Muscle of leg (tissue), 16 donors: ENCODE data around the gene TRIP12. TPM values are rescaled to one million over a fixed set of nuclear protein-coding genes. Genes with fewer than 3 reads are reported as not detected.
"Not testable (repeated sequence)": the region's sequence is repeated elsewhere in the genome, so short reads cannot be mapped to it uniquely, and the experiment has no call there.

Source experiments
- DNase-seq: peaks from one replicate; pipeline ENCODE4 v3.0.0; 2013
- H3K27ac ChIP-seq: one replicate; pipeline ENCODE4 v1.5.1; 2013; ENCODE audit warnings: mild to moderate bottlenecking, low read length, control low read depth
- H3K27me3 ChIP-seq: one replicate; pipeline ENCODE4 v1.6.1; 2013; ENCODE audit warnings: low read length; ENCODE audit not compliant: control insufficient read depth, insufficient read depth
- H3K36me3 ChIP-seq: one replicate; pipeline ENCODE4 v1.6.1; 2013; ENCODE audit warnings: low read length; ENCODE audit not compliant: control insufficient read depth, insufficient read depth
- H3K4me1 ChIP-seq: one replicate; pipeline ENCODE4 v1.6.1; 2013; ENCODE audit warnings: low read length; ENCODE audit not compliant: control insufficient read depth, insufficient read depth
- H3K4me3 ChIP-seq: one replicate; pipeline ENCODE4 v1.5.1; 2013; ENCODE audit warnings: low read length, control low read depth
- H3K9me3 ChIP-seq: replicated peaks from 2 replicates; pipeline ENCODE4 v1.6.1; 2013; ENCODE audit warnings: low read depth, low read length; ENCODE audit not compliant: control insufficient read depth
- WGBS: methylation state at CpG from one replicate; pipeline ENCODE4 v1.1.5; 2013; ENCODE audit warnings: missing lambda C conversion rate; ENCODE audit not compliant: insufficient coverage; 5-methylcytosine and 5-hydroxymethylcytosine counted together
- long read RNA-seq, 11 donors: transcript quantifications; one replicate each; lab custom pipeline, GENCODE V29; 2026
- polyA plus RNA-seq, 8 donors: library from polyadenylated mRNA; unstranded; fragments of 120-200 nt; gene quantifications; one replicate each; pipeline versions ENCODE4 v1.2.1 to v1.2.3, GENCODE V29; 2013; ENCODE audit warnings: inconsistent platforms in 1 of 8, low replicate concordance in 1 of 8; ENCODE audit not compliant: insufficient read length in 8 of 8, insufficient read depth in 1 of 8
- total RNA-seq: library from RNA; stranded (reverse); fragments of 120-200 nt; gene quantifications from one replicate; pipeline ENCODE4 v1.2.4, GENCODE V29; 2013

Gene TRIP12
- 145 TPM for total RNA-seq
- polyA plus RNA-seq = 100 to 1,000 TPM in 7 of 8 donors, 10 to 100 TPM in 1; 95.2 to 172 (median 149) TPM
- long read RNA-seq, donor 1, partial matches to known transcripts = 0 of 1 reads
- long read RNA-seq, donor 1, other reads (novel, unspliced or antisense) = 0 of 1 reads
- long read RNA-seq, donor 2, partial matches to known transcripts = 0 of 1 reads
- long read RNA-seq, donor 2, other reads (novel, unspliced or antisense) = 0 of 1 reads
- long read RNA-seq, donor 3, partial matches to known transcripts = 22 of 23 reads
- long read RNA-seq, donor 3, other reads (novel, unspliced or antisense) = 0 of 23 reads
- long read RNA-seq, donor 4, partial matches to known transcripts = 0 of 1 reads
- long read RNA-seq, donor 4, other reads (novel, unspliced or antisense) = 0 of 1 reads
- long read RNA-seq, donor 5, partial matches to known transcripts = 24 of 29 reads
- long read RNA-seq, donor 5, other reads (novel, unspliced or antisense) = 0 of 29 reads
- long read RNA-seq, donor 6, partial matches to known transcripts = 0 of 3 reads
- long read RNA-seq, donor 6, other reads (novel, unspliced or antisense) = 0 of 3 reads
- long read RNA-seq, donor 7 = 0 reads
- long read RNA-seq, donor 8, partial matches to known transcripts = 5 of 6 reads
- long read RNA-seq, donor 8, other reads (novel, unspliced or antisense) = 0 of 6 reads
- long read RNA-seq, donor 9, partial matches to known transcripts = 18 of 19 reads
- long read RNA-seq, donor 9, other reads (novel, unspliced or antisense) = 0 of 19 reads
- long read RNA-seq, donor 10 = 0 reads
- long read RNA-seq, donor 11, partial matches to known transcripts = 0 of 1 reads
- long read RNA-seq, donor 11, other reads (novel, unspliced or antisense) = 0 of 1 reads

DNA sequence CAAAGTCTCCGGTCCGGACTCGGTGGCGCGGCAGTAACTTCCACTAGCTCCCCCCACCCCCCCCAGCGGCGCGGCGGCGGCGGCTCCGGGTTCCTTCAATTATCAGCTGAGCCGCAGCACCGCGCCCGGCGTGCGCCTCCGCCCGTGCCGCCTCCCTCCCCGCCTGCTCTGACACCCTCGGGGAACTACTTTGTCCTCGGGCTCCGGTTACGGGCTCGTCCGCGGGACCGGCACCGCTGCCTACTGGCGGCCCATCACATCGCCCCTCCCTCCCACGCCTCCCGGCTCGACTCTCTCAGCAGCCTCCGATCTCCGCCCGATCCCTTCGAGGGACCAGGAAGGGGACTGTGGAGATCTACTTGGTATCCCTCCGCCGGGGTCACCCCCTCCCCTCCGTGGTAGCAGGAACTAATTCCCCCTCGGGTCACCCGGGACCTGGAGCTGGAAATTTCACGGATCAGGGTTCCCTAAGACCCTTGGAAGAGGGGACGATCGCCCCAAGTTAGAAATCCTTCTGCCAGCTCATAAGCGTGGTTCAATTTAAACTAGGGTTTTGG is at the start of gene TRIP12:
Gene TRIP12 (minus strand): TSS at position 118 of the 557 bp plus-strand sequence. CDS start 41,930 bp downstream, outside the sequence.
- Histone ChIP-seq H3K4me3 (peak within 1 kb of the TSS; percentile 96), H3K9me3 (no peaks in the 10 kb centered on the region), H3K4me1 (peaks cover 8% of the 10 kb centered on the region), H3K36me3 (peaks cover 7% of the 10 kb centered on the region), H3K27ac (peak within 1 kb of the TSS; percentile 95), H3K27me3 (no peaks in the 10 kb centered on the region)
- under 1% methylated on average over 48 of the region's 49 CpGs for WGBS
- peak; percentile 99 for DNase-seq

GRCh38 chr2:229971298-229971790 is 49.5 kb upstream of the TRIP12 start:
- no peak for DNase-seq
- Histone ChIP-seq H3K9me3 (no peaks in the 10 kb centered on the region), H3K27me3 (no peaks in the 10 kb centered on the region), H3K4me3 (no peak overlapping the region), H3K27ac (no peak overlapping the region), H3K36me3 (no peaks in the 10 kb centered on the region), H3K4me1 (peaks cover 3% of the 10 kb centered on the region)
- 80% methylated on average over 1 of the region's 3 CpGs for WGBS

GRCh38 chr2:229970406-229970805 is 48.6 kb upstream of the TRIP12 start:
- peaks cover 3% of the 10 kb centered on the region for H3K4me1 ChIP-seq
- H3K36me3 ChIP-seq = no peaks in the 10 kb centered on the region
- no CpG with 5 or more reads among the region's 3 CpGs for WGBS
- no peak overlapping the region for H3K27ac ChIP-seq
- no peaks in the 10 kb centered on the region for H3K9me3 ChIP-seq
- DNase-seq = no peak
- H3K4me3 ChIP-seq = no peak overlapping the region
- no peaks in the 10 kb centered on the region for H3K27me3 ChIP-seq

GRCh38 chr2:229969921-229970320 is 48.1 kb upstream of the TRIP12 start:
- no peak for DNase-seq
- H3K36me3 ChIP-seq = no peaks in the 10 kb centered on the region
- H3K9me3 ChIP-seq = no peaks in the 10 kb centered on the region
- H3K27me3 ChIP-seq = no peaks in the 10 kb centered on the region
- H3K4me3 ChIP-seq = no peak overlapping the region
- H3K4me1 ChIP-seq = peaks cover 3% of the 10 kb centered on the region
- no peak overlapping the region for H3K27ac ChIP-seq
- WGBS = no CpG with 5 or more reads among the region's 3 CpGs

DNA sequence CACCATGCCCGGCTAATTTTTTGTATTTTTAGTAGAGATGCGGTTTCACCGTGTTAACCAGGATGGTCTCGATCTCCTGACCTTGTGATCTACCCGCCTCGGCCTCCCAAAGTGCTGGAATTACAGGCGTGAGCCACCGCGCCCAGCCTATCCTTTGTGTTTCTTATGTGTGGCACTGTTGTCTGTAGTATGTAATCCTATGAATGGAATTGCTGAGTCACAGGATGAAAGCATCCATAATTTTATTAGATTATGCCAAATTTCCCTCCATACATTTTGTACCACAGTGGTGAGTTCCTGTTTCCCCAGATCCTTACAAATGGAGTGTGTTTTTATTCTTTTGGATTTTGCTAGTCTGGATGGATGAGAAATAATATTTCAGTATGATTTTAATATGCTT is 41.8 kb upstream of the TRIP12 start:
- H3K4me1 ChIP-seq, H3K36me3 ChIP-seq, H3K27me3 ChIP-seq, H3K9me3 ChIP-seq, H3K27ac ChIP-seq, H3K4me3 ChIP-seq, DNase-seq: not testable (repeated sequence)
- 93% methylated on average over 3 of the region's 9 CpGs for WGBS

DNA sequence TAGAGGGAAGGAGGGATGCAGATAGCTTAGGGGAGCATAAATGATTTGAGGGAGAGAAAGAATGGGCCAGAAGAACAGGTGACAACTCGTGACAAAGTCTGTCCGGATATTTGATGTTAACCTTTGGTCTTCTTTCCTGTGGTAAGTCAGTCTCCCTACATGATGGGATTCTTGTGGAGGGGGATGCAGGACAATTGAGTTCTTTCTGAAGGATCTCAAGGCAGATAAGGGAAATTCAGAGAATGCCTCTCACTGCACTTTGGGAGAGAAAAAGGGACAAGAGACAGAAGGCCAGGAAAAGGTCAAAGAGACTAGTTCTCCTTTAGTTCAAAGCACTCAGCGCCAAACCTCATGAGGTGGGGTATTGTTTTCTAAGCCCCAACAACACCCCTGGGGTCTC is 34.7 kb upstream of the TRIP12 start:
- Histone ChIP-seq H3K9me3 (no peaks in the 10 kb centered on the region), H3K27ac (no peak overlapping the region), H3K4me1 (no peaks in the 10 kb centered on the region), H3K36me3 (no peaks in the 10 kb centered on the region), H3K27me3 (no peaks in the 10 kb centered on the region), H3K4me3 (no peak overlapping the region)
- 65% methylated on average over 2 of the region's 3 CpGs for WGBS
- DNase-seq = no peak

- Histone ChIP-seq H3K4me3 (no peak overlapping the region), H3K4me1 (no peaks in the 10 kb centered on the region), H3K36me3 (no peaks in the 10 kb centered on the region), H3K9me3 (no peaks in the 10 kb centered on the region), H3K27ac (no peak overlapping the region), H3K27me3 (no peaks in the 10 kb centered on the region)
- DNase-seq = no peak
- WGBS = no CpG with 5 or more reads among the region's 1 CpG
Measured at GRCh38 chr2:229955663-229956062, 33.9 kb upstream of the TRIP12 start.

GRCh38 chr2:229952256-229952835 is 30.5 kb upstream of the TRIP12 start:
- no peak overlapping the region for H3K4me3 ChIP-seq
- WGBS = 75% methylated on average over 4 of the region's 6 CpGs
- no peak overlapping the region for H3K27ac ChIP-seq
- no peaks in the 10 kb centered on the region for H3K9me3 ChIP-seq
- no peaks in the 10 kb centered on the region for H3K27me3 ChIP-seq
- DNase-seq = no peak
- H3K36me3 ChIP-seq = no peaks in the 10 kb centered on the region
- no peaks in the 10 kb centered on the region for H3K4me1 ChIP-seq

- DNase-seq = no peak
- Histone ChIP-seq H3K9me3 (no peaks in the 10 kb centered on the region), H3K36me3 (no peaks in the 10 kb centered on the region), H3K27me3 (no peaks in the 10 kb centered on the region), H3K4me1 (no peaks in the 10 kb centered on the region), H3K27ac (no peak overlapping the region), H3K4me3 (no peak overlapping the region)
- 100% methylated on average over 1 of the region's 1 CpG for WGBS
Measured at GRCh38 chr2:229947544-229947943, 25.7 kb upstream of the TRIP12 start.
